Hepatocyte (in vitro differentiated cells): ENCODE measurements around the gene ASB2.

Experiments used
- EZH2 ChIP-seq: fragments of 200-600 bp; sonication (generic); IDR thresholded peaks from 2 replicates; pipeline ENCODE4 v1.6.1; 2016; ENCODE audit warnings: antibody characterized with exemption, mild to moderate bottlenecking, borderline replicate concordance
- TF ChIP-seq, protein P1 (sequence below): fragments of 200-600 bp; sonication (generic); IDR thresholded peaks from 2 replicates; pipeline ENCODE4 v1.5.1; 2016; ENCODE audit warnings: antibody characterized with exemption, mild to moderate bottlenecking; ENCODE audit not compliant: poor library complexity

DNA sequence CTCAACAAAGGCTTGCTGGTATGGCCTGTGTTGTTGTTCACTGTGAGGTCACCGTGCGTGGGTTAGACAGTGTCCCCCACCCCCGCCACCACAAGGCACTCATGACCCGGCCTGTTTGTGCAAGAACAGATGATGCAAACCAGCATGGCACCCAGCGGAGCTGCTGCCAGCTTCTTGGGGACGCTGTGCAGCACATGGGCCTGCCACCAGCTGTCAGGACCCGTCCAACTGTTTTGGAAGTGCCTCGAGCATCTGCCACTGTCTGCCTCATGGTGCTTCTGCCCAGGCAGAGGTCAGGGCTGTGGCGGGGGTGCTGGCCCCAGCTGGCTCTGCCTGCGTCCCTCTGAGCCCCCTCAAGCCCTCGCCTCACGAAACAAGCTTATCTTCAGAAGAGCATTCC lies 1.5 kb downstream of the ASB2 start:
- TF ChIP-seq, protein P1, sequence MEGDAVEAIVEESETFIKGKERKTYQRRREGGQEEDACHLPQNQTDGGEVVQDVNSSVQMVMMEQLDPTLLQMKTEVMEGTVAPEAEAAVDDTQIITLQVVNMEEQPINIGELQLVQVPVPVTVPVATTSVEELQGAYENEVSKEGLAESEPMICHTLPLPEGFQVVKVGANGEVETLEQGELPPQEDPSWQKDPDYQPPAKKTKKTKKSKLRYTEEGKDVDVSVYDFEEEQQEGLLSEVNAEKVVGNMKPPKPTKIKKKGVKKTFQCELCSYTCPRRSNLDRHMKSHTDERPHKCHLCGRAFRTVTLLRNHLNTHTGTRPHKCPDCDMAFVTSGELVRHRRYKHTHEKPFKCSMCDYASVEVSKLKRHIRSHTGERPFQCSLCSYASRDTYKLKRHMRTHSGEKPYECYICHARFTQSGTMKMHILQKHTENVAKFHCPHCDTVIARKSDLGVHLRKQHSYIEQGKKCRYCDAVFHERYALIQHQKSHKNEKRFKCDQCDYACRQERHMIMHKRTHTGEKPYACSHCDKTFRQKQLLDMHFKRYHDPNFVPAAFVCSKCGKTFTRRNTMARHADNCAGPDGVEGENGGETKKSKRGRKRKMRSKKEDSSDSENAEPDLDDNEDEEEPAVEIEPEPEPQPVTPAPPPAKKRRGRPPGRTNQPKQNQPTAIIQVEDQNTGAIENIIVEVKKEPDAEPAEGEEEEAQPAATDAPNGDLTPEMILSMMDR = no peak
- TF ChIP-seq EZH2 = no peak
